ENCODE measurements around the gene RIF1. TPM values are rescaled to one million over a fixed set of nuclear protein-coding genes. Genes with fewer than 3 reads are reported as not detected.

RIF1 gene
- total and polyA plus RNA-seq, 9 of the 15 experiments (the other 6 are each of a cell fraction or from before 2014, with no cell fraction given): 11.0 to 109 (median 44.2) TPM

GRCh38 chr2:151491496-151491895, 81.8 kb downstream of the RIF1 start:
- in situ Hi-C loops (cut with MboI): no loop called here
- Histone ChIP-seq H3K9ac (ENCODE audit: insufficient read depth in 1 of 2, low read depth in 2 of 2, low read length in 2 of 2) (no peak overlapping the region), H2AFZ (ENCODE audit: low read depth, low read length) (no peak overlapping the region), H3K4me3 (no peak overlapping the region), H3K4me1 (replicated peaks in 1 of 2; ENCODE audit: control insufficient read depth in 2 of 2, insufficient read depth in 2 of 2, low read length in 2 of 2) (no peaks in the 10 kb centered on the region), H3K27ac (ENCODE audit: extremely low read depth, low read depth, low read length) (no peak overlapping the region), H3K9me3 (replicated peaks; ENCODE audit: control insufficient read depth, insufficient read depth, low read depth, low read length) (no peaks in the 10 kb centered on the region), H3K4me2 (ENCODE audit: insufficient read depth, low read length) (no peak overlapping the region), H4K20me1 (replicated peaks; ENCODE audit: control insufficient read depth, insufficient read depth, low read length) (no peaks in the 10 kb centered on the region), H3K27me3 (ENCODE audit: control insufficient read depth in 2 of 2, insufficient read depth in 2 of 2, low read length in 2 of 2) (no peaks in the 10 kb centered on the region), H3K36me3 (ENCODE audit: control insufficient read depth, insufficient read depth, low read length) (peaks cover 30% of the 10 kb centered on the region), H3K79me2 (ENCODE audit: control insufficient read depth, insufficient read depth, low read length) (no peaks in the 10 kb centered on the region), H3K9me1 (ENCODE audit: control insufficient read depth, insufficient read depth, low read length) (no peaks in the 10 kb centered on the region)
- TF ChIP-seq ELF4 (CRISPR knock-in tag; IDR thresholded peaks at IDR 0.05): no peak
- TF ChIP-seq ZNF639 (CRISPR knock-in tag; conservative IDR thresholded peaks at IDR 0.05 in 1 of 2, IDR thresholded peaks at IDR 0.05 in 1 of 2): no peak
- TF ChIP-seq IRF1 (CRISPR knock-in tag; IDR thresholded peaks at IDR 0.05; ENCODE audit: borderline replicate concordance): no peak
- no peak for TF ChIP-seq GTF2A2 (tag; IDR thresholded peaks at IDR 0.05)
- TF ChIP-seq HIVEP1 (CRISPR knock-in tag; IDR thresholded peaks at IDR 0.05): no peak
- no peak for TF ChIP-seq NR0B1 (IDR thresholded peaks at IDR 0.05; ENCODE audit: partially characterized antibody)
- TF ChIP-seq RERE (CRISPR knock-in tag; IDR thresholded peaks at IDR 0.05; ENCODE audit: borderline replicate concordance): no peak
- no peak for TF ChIP-seq RFX5 (IDR thresholded peaks at IDR 0.05; ENCODE audit: low read depth, low read length)
- no peak for TF ChIP-seq POLR2A (conservative IDR thresholded peaks at IDR 0.05)
- TF ChIP-seq ZNF274 (IDR thresholded peaks at IDR 0.05; ENCODE audit: borderline replicate concordance, low read depth, low read length): no peak
- TF ChIP-seq ZNF79 (CRISPR knock-in tag; IDR thresholded peaks at IDR 0.05; ENCODE audit: low read depth): no peak
- TF ChIP-seq NFIC (IDR thresholded peaks at IDR 0.05): no peak
- no peak for TF ChIP-seq ZNF561 (CRISPR knock-in tag; conservative IDR thresholded peaks at IDR 0.05)
- no peak for TF ChIP-seq MAFG (tag; conservative IDR thresholded peaks at IDR 0.05)
- TF ChIP-seq MTA3 (IDR thresholded peaks at IDR 0.05; ENCODE audit: borderline replicate concordance): no peak
- BruUV-seq (replicated peaks): no TSS peak
- no peak for ATAC-seq
- CTCF ChIA-PET (ENCODE audit: low intra/inter-chr PET ratio): no interaction called here
- intact Hi-C loops (cut with micrococcal nuclease): no loop called here
- 91% methylated on average over 4 of the region's 4 CpGs for WGBS (ENCODE audit: insufficient coverage, low coverage, missing lambda C conversion rate)
- POLR2A ChIA-PET: interaction anchor here (0.8 kb wide), 1 partner anchor 14 kb away, joined by 3 read pairs; no protein-coding TSS in a partner anchor
- DNase-seq (ENCODE audit: extremely low read depth in 1 of 4, low spot score in 3 of 4): no peak
- FAIRE-seq: no peak

All from K562 (cell line).